Measurements from ENCODE around the gene OSBPL3.

DNA sequence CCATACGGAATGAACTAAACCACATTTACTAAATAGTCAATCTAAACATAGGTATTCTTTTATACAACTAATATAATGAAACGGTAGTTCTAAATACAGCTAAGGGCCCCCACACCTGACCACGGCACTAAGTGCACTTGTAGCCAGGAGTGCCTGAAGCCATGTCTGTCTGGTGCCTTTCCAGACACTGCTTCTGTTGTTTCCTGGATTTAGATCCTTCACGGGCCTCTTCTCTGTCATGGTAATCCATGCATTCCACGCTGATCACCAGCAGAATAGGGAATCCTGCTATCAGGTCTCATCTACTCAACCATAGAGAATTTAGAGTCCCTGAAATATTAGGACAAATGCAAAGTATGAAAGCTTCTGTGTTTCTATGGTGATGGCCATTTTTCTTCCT, 37.8 kb downstream of the OSBPL3 start:
- TF ChIP-seq, protein P1, sequence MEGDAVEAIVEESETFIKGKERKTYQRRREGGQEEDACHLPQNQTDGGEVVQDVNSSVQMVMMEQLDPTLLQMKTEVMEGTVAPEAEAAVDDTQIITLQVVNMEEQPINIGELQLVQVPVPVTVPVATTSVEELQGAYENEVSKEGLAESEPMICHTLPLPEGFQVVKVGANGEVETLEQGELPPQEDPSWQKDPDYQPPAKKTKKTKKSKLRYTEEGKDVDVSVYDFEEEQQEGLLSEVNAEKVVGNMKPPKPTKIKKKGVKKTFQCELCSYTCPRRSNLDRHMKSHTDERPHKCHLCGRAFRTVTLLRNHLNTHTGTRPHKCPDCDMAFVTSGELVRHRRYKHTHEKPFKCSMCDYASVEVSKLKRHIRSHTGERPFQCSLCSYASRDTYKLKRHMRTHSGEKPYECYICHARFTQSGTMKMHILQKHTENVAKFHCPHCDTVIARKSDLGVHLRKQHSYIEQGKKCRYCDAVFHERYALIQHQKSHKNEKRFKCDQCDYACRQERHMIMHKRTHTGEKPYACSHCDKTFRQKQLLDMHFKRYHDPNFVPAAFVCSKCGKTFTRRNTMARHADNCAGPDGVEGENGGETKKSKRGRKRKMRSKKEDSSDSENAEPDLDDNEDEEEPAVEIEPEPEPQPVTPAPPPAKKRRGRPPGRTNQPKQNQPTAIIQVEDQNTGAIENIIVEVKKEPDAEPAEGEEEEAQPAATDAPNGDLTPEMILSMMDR (IDR thresholded peaks at IDR 0.05): no peak
- no peak for TF ChIP-seq POLR2A (IDR thresholded peaks at IDR 0.05)

Measured in body of pancreas (tissue), 4 donors.